ENCODE results near the gene SFSWAP.

GRCh38 chr12:131757111-131757510 is 46.2 kb downstream of the SFSWAP start:
- no peak for TF ChIP-seq CTCF (IDR thresholded peaks at IDR 0.05 in 2 of 3, conservative IDR thresholded peaks at IDR 0.05 in 1 of 3; ENCODE audit: borderline replicate concordance in 1 of 3, insufficient read depth in 1 of 3, low read depth in 2 of 3, low read length in 2 of 3)
- no peak for TF ChIP-seq POLR2A (IDR thresholded peaks at IDR 0.05; ENCODE audit: borderline replicate concordance, extremely low read depth, insufficient read depth, insufficient read length)
- TF ChIP-seq TCF7L2 (IDR thresholded peaks at IDR 0.05; ENCODE audit: borderline replicate concordance, extremely low read depth, insufficient read depth, insufficient read length), result no peak
